Measurements from ENCODE around the gene VPS54. TPM values are rescaled to one million over a fixed set of nuclear protein-coding genes. Genes with fewer than 3 reads are reported as not detected.

Gene VPS54
- polyA plus RNA-seq, 1 donor (not counting 4 experiments of a cell fraction or from before 2014, with no cell fraction given) = 18.2 TPM

- no peaks in the 10 kb centered on the region for H3K27me3 ChIP-seq (ENCODE audit: control insufficient read depth, extremely low read depth, insufficient read depth, low read length)
- no peaks in the 10 kb centered on the region for H3K9me3 ChIP-seq (ENCODE audit: control insufficient read depth, low read depth, low read length)
- H3K79me2 ChIP-seq (ENCODE audit: control insufficient read depth, insufficient read depth, low read length) = no peaks in the 10 kb centered on the region
- H3K27ac ChIP-seq (ENCODE audit: control insufficient read depth, insufficient read depth, low read length) = no peak overlapping the region
- H3K9me1 ChIP-seq (ENCODE audit: control insufficient read depth, extremely low read depth, insufficient read depth, low read length) = peaks cover 2% of the 10 kb centered on the region
- dilution Hi-C loops (cut with MboI; ENCODE audit: extremely low pct_ligation_motif_present, low sequenced_read_pairs) = no loop called here
- H3K4me2 ChIP-seq (ENCODE audit: control insufficient read depth, extremely low read depth, insufficient read depth, low read depth, low read length) = no peak overlapping the region
- no peak for FAIRE-seq
- H4K20me1 ChIP-seq (ENCODE audit: control insufficient read depth, extremely low read depth, insufficient read depth, low read length) = no peaks in the 10 kb centered on the region
- no peak overlapping the region for H2AFZ ChIP-seq (ENCODE audit: control insufficient read depth, low read length)
- no peaks in the 10 kb centered on the region for H3K4me1 ChIP-seq (ENCODE audit: control insufficient read depth, extremely low read depth, insufficient read depth, low read length)
- TF ChIP-seq CTCF (optimal IDR thresholded peaks at IDR 0.05 in 1 of 3, IDR thresholded peaks at IDR 0.05 in 1 of 3, conservative IDR thresholded peaks at IDR 0.05 in 1 of 3; ENCODE audit: extremely low read depth in 1 of 3, insufficient read depth in 2 of 3, low read length in 3 of 3) (no peak), EZH2 (IDR thresholded peaks at IDR 0.05; ENCODE audit: low read length) (no peak)
- H3K9ac ChIP-seq (ENCODE audit: control insufficient read depth, extremely low read depth, insufficient read depth, low read length) = no peak overlapping the region
- no peak overlapping the region for H3K4me3 ChIP-seq (ENCODE audit: control insufficient read depth in 2 of 3, extremely low read depth in 1 of 3, insufficient read depth in 2 of 3, low read depth in 1 of 3, low read length in 3 of 3)
- H3K36me3 ChIP-seq (ENCODE audit: control insufficient read depth in 2 of 2, extremely low read depth in 1 of 2, insufficient read depth in 2 of 2, low read length in 2 of 2) = peaks cover 3 to 10% of the 10 kb centered on the region in 2 experiments
- no peak for DNase-seq (ENCODE audit: low read depth, low spot score)
Observed at GRCh38 chr2:63898839-63899238, 120.4 kb downstream of the VPS54 start.

GRCh38 chr2:63894167-63894566, 125.1 kb downstream of the VPS54 start:
- H3K27me3 ChIP-seq (ENCODE audit: control insufficient read depth, extremely low read depth, insufficient read depth, low read length) = no peaks in the 10 kb centered on the region
- H4K20me1 ChIP-seq (ENCODE audit: control insufficient read depth, extremely low read depth, insufficient read depth, low read length) = no peaks in the 10 kb centered on the region
- no peaks in the 10 kb centered on the region for H3K4me1 ChIP-seq (ENCODE audit: control insufficient read depth, extremely low read depth, insufficient read depth, low read length)
- H3K4me2 ChIP-seq (ENCODE audit: control insufficient read depth, extremely low read depth, insufficient read depth, low read depth, low read length) = no peak overlapping the region
- H3K9ac ChIP-seq (ENCODE audit: control insufficient read depth, extremely low read depth, insufficient read depth, low read length) = no peak overlapping the region
- DNase-seq (ENCODE audit: low read depth, low spot score) (no peak), FAIRE-seq (no peak)
- no peak overlapping the region for H3K4me3 ChIP-seq (ENCODE audit: control insufficient read depth in 2 of 3, extremely low read depth in 1 of 3, insufficient read depth in 2 of 3, low read depth in 1 of 3, low read length in 3 of 3)
- H3K27ac ChIP-seq (ENCODE audit: control insufficient read depth, insufficient read depth, low read length) = no peak overlapping the region
- dilution Hi-C loops (cut with MboI; ENCODE audit: extremely low pct_ligation_motif_present, low sequenced_read_pairs) = no loop called here
- H3K9me1 ChIP-seq (ENCODE audit: control insufficient read depth, extremely low read depth, insufficient read depth, low read length) = peaks cover 2% of the 10 kb centered on the region
- H3K79me2 ChIP-seq (ENCODE audit: control insufficient read depth, insufficient read depth, low read length) = no peaks in the 10 kb centered on the region
- H3K9me3 ChIP-seq (ENCODE audit: control insufficient read depth, low read depth, low read length) = no peaks in the 10 kb centered on the region
- no peak for TF ChIP-seq EZH2 (IDR thresholded peaks at IDR 0.05; ENCODE audit: low read length)
- TF ChIP-seq CTCF (optimal IDR thresholded peaks at IDR 0.05 in 1 of 3, IDR thresholded peaks at IDR 0.05 in 1 of 3, conservative IDR thresholded peaks at IDR 0.05 in 1 of 3; ENCODE audit: extremely low read depth in 1 of 3, insufficient read depth in 2 of 3, low read length in 3 of 3) = no peak
- no peak overlapping the region for H2AFZ ChIP-seq (ENCODE audit: control insufficient read depth, low read length)
- peaks cover 9 to 10% of the 10 kb centered on the region in 2 experiments for H3K36me3 ChIP-seq (ENCODE audit: control insufficient read depth in 2 of 2, extremely low read depth in 1 of 2, insufficient read depth in 2 of 2, low read length in 2 of 2)
